Effector memory CD8-positive, alpha-beta T cell (primary cell): ENCODE results near the gene CYP4F11.
"Not testable (repeated sequence)": the region's sequence is repeated elsewhere in the genome, so short reads cannot be mapped to it uniquely, and the experiment has no call there.

Source experiments
- ATAC-seq: fragments of 150-1000 bp; cut with Tn5 transposase; replicated peaks from 2 replicates; pipeline ENCODE4 v1.10.0; 2021; ENCODE audit warnings: mild to moderate bottlenecking, moderate library complexity
- DNase-seq, 3 experiments: peaks; one replicate each; pipeline ENCODE4 v3.0.0; 2021
- H3K27ac Mint-ChIP-seq, 2 donors: one replicate each; pipeline ENCODE4 v1.8.0; 2022; ENCODE audit warnings: mild to moderate bottlenecking in 2 of 2, mixed read lengths in 2 of 2, moderate library complexity in 2 of 2
- H3K27me3 Mint-ChIP-seq, 2 donors: one replicate each; pipeline ENCODE4 v1.8.0; 2022; ENCODE audit warnings: mixed read lengths in 2 of 2
- H3K36me3 Mint-ChIP-seq: one replicate; pipeline ENCODE4 v1.8.0; 2022; ENCODE audit warnings: mild to moderate bottlenecking, moderate library complexity, mixed read lengths; ENCODE audit not compliant: insufficient read depth
- H3K4me1 Mint-ChIP-seq, 2 donors: one replicate each; pipeline ENCODE4 v1.8.0; 2022; ENCODE audit warnings: low read depth in 2 of 2, mixed read lengths in 2 of 2
- H3K4me3 Mint-ChIP-seq, 2 donors: one replicate each; pipeline ENCODE4 v1.8.0; 2022; ENCODE audit warnings: mild to moderate bottlenecking in 2 of 2, mixed read lengths in 2 of 2, moderate library complexity in 2 of 2
- H3K9me3 Mint-ChIP-seq, 2 donors: one replicate each; pipeline ENCODE4 v1.8.0; 2022; ENCODE audit warnings: mixed read lengths in 2 of 2

Gene CYP4F11

GRCh38 chr19:15911599-15912235 lies 22.6 kb downstream of the CYP4F11 start:
- ATAC-seq (no peak), DNase-seq (no peak)
- Mint-ChIP-seq H3K4me3 (peak overlapping the region in 1 of 2 donors; percentile 24), H3K4me1 (peaks cover 0 to 3% of the 10 kb centered on the region in 2 donors), H3K36me3 (peaks cover 3% of the 10 kb centered on the region), H3K9me3 (peaks cover 0 to 2% of the 10 kb centered on the region in 2 donors), H3K27me3 (peaks cover 66 to 74% of the 10 kb centered on the region in 2 donors), H3K27ac (no peak overlapping the region)

- Mint-ChIP-seq H3K27me3 (peaks cover 62 to 68% of the 10 kb centered on the region in 2 donors), H3K4me1 (peaks cover 0 to 2% of the 10 kb centered on the region in 2 donors), H3K9me3 (peaks cover 0 to 1% of the 10 kb centered on the region in 2 donors), H3K4me3 (no peak overlapping the region), H3K27ac (no peak overlapping the region), H3K36me3 (no peaks in the 10 kb centered on the region)
- no peak for DNase-seq
- no peak for ATAC-seq
Observed at GRCh38 chr19:15905026-15905425, 29.3 kb downstream of the CYP4F11 start.

GRCh38 chr19:15902898-15903297 lies 31.4 kb downstream of the CYP4F11 start:
- ATAC-seq, H3K27ac Mint-ChIP-seq, H3K4me1 Mint-ChIP-seq, H3K36me3 Mint-ChIP-seq, H3K4me3 Mint-ChIP-seq, H3K9me3 Mint-ChIP-seq, DNase-seq: not testable (repeated sequence)
- peaks cover 63 to 70% of the 10 kb centered on the region in 2 donors for H3K27me3 Mint-ChIP-seq

GRCh38 chr19:15902254-15902653 lies 32.1 kb downstream of the CYP4F11 start:
- H3K9me3 Mint-ChIP-seq = peaks cover 0 to 1% of the 10 kb centered on the region in 2 donors
- no peak overlapping the region for H3K27ac Mint-ChIP-seq
- peaks cover 61 to 65% of the 10 kb centered on the region in 2 donors for H3K27me3 Mint-ChIP-seq
- ATAC-seq = no peak
- H3K4me1 Mint-ChIP-seq = peaks cover 0 to 2% of the 10 kb centered on the region in 2 donors
- H3K36me3 Mint-ChIP-seq = no peaks in the 10 kb centered on the region
- no peak overlapping the region for H3K4me3 Mint-ChIP-seq
- DNase-seq = no peak

GRCh38 chr19:15900504-15900903 lies 33.8 kb downstream of the CYP4F11 start:
- H3K4me1 Mint-ChIP-seq = peaks cover 0 to 2% of the 10 kb centered on the region in 2 donors
- H3K9me3 Mint-ChIP-seq = peaks cover 0 to 1% of the 10 kb centered on the region in 2 donors
- no peaks in the 10 kb centered on the region for H3K36me3 Mint-ChIP-seq
- H3K27ac Mint-ChIP-seq = no peak overlapping the region
- no peak for ATAC-seq
- peak overlapping the region; percentile 54 to 70 for H3K4me3 Mint-ChIP-seq
- no peak for DNase-seq
- peaks cover 57 to 60% of the 10 kb centered on the region in 2 donors for H3K27me3 Mint-ChIP-seq

- not testable (repeated sequence) for H3K4me1 Mint-ChIP-seq, H3K9me3 Mint-ChIP-seq, ATAC-seq, H3K27ac Mint-ChIP-seq, DNase-seq, H3K36me3 Mint-ChIP-seq
- H3K27me3 Mint-ChIP-seq = peaks cover 52 to 55% of the 10 kb centered on the region in 2 donors
- H3K4me3 Mint-ChIP-seq = peak overlapping the region; percentile 54 to 70
Observed at GRCh38 chr19:15900032-15900431, 34.3 kb downstream of the CYP4F11 start.

- not testable (repeated sequence) for H3K36me3 Mint-ChIP-seq, H3K27ac Mint-ChIP-seq, ATAC-seq, H3K9me3 Mint-ChIP-seq, H3K4me3 Mint-ChIP-seq, H3K4me1 Mint-ChIP-seq, DNase-seq
- H3K27me3 Mint-ChIP-seq = peaks cover 48 to 51% of the 10 kb centered on the region in 2 donors
Observed at GRCh38 chr19:15899561-15899960, 34.8 kb downstream of the CYP4F11 start.

- DNase-seq (no peak), ATAC-seq (no peak)
- no peaks in the 10 kb centered on the region for H3K9me3 Mint-ChIP-seq
- H3K36me3 Mint-ChIP-seq = no peaks in the 10 kb centered on the region
- H3K4me1 Mint-ChIP-seq = peaks cover 0 to 2% of the 10 kb centered on the region in 2 donors
- no peak within 1 kb of the TSS for H3K27ac Mint-ChIP-seq
- peaks cover 36 to 43% of the 10 kb centered on the region in 2 donors for H3K27me3 Mint-ChIP-seq
- no peak within 1 kb of the TSS for H3K4me3 Mint-ChIP-seq
Observed at GRCh38 chr19:15897738-15898276, 36.5 kb downstream of the CYP4F11 start, which contains the start of gene CYP4F2. Gene CYP4F2, minus strand, starts transcription at chr19:15898074. Its CDS starts 463 bp downstream, at chr19:15897611.

GRCh38 chr19:15897026-15897737 lies 37.1 kb downstream of the CYP4F11 start:
- no peak overlapping the region for H3K4me3 Mint-ChIP-seq
- H3K36me3 Mint-ChIP-seq = no peaks in the 10 kb centered on the region

GRCh38 chr19:15895876-15896430 lies 38.4 kb downstream of the CYP4F11 start:
- Mint-ChIP-seq H3K27me3 (peaks cover 23 to 24% of the 10 kb centered on the region in 2 donors), H3K9me3 (no peaks in the 10 kb centered on the region), H3K36me3 (no peaks in the 10 kb centered on the region), H3K4me1 (peaks cover 0 to 2% of the 10 kb centered on the region in 2 donors), H3K4me3 (no peak overlapping the region), H3K27ac (no peak overlapping the region)
- ATAC-seq (no peak), DNase-seq (no peak)

More at GRCh38 chr19:15897026-15897737, 37.1 kb downstream of the CYP4F11 start:
- Mint-ChIP-seq H3K9me3 (no peaks in the 10 kb centered on the region), H3K27ac (no peak overlapping the region), H3K27me3 (peaks cover 35 to 36% of the 10 kb centered on the region in 2 donors), H3K4me1 (peaks cover 0 to 2% of the 10 kb centered on the region in 2 donors)
- ATAC-seq (no peak), DNase-seq (no peak)

- DNase-seq (no peak), ATAC-seq (no peak)
- H3K4me3 Mint-ChIP-seq = no peak overlapping the region
- H3K4me1 Mint-ChIP-seq = no peaks in the 10 kb centered on the region
- no peak overlapping the region for H3K27ac Mint-ChIP-seq
- no peaks in the 10 kb centered on the region for H3K36me3 Mint-ChIP-seq
- H3K9me3 Mint-ChIP-seq = no peaks in the 10 kb centered on the region
- peaks cover 12 to 21% of the 10 kb centered on the region in 2 donors for H3K27me3 Mint-ChIP-seq
Observed at GRCh38 chr19:15894359-15894758, 40.0 kb downstream of the CYP4F11 start.

- Mint-ChIP-seq H3K36me3 (no peaks in the 10 kb centered on the region), H3K9me3 (no peaks in the 10 kb centered on the region), H3K27me3 (peaks cover 12 to 21% of the 10 kb centered on the region in 2 donors), H3K4me1 (no peaks in the 10 kb centered on the region), H3K27ac (no peak overlapping the region), H3K4me3 (no peak overlapping the region)
- ATAC-seq (no peak), DNase-seq (no peak)
Observed at GRCh38 chr19:15893477-15893876, 40.9 kb downstream of the CYP4F11 start.

- no peak overlapping the region for H3K27ac Mint-ChIP-seq
- DNase-seq = no peak
- no peak for ATAC-seq
- H3K9me3 Mint-ChIP-seq = no peaks in the 10 kb centered on the region
- no peak overlapping the region for H3K4me3 Mint-ChIP-seq
- H3K4me1 Mint-ChIP-seq = no peaks in the 10 kb centered on the region
- peaks cover 9 to 14% of the 10 kb centered on the region in 2 donors for H3K27me3 Mint-ChIP-seq
- no peaks in the 10 kb centered on the region for H3K36me3 Mint-ChIP-seq
Observed at GRCh38 chr19:15892012-15892411, 42.3 kb downstream of the CYP4F11 start.
